ENCODE data around the gene ROBO1. TPM values are rescaled to one million over a fixed set of nuclear protein-coding genes. Genes with fewer than 3 reads are reported as not detected.

ROBO1 gene
- total and polyA plus RNA-seq, 12 donors = 6.4 to 144 (median 43.9) TPM

- Histone ChIP-seq H3K27ac (no peak overlapping the region), H3K4me3 (no peak overlapping the region), H3K9me3 (replicated peaks in 1 of 3) (no peaks in the 10 kb centered on the region), H3K27me3 (no peaks in the 10 kb centered on the region), H3K4me1 (replicated peaks in 1 of 2) (no peaks in the 10 kb centered on the region), H3K36me3 (replicated peaks in 1 of 2) (no peaks in the 10 kb centered on the region)
- intact Hi-C loops (cut with DNase I) = no loop called here
- WGBS, 4 donors = 70 to 89% (median 81%) methylated on average over 1 of the region's 1 CpG
- DNase-seq = no peak
- no peak for TF ChIP-seq POLR2A (IDR thresholded peaks at IDR 0.05)
- TF ChIP-seq, protein P1, sequence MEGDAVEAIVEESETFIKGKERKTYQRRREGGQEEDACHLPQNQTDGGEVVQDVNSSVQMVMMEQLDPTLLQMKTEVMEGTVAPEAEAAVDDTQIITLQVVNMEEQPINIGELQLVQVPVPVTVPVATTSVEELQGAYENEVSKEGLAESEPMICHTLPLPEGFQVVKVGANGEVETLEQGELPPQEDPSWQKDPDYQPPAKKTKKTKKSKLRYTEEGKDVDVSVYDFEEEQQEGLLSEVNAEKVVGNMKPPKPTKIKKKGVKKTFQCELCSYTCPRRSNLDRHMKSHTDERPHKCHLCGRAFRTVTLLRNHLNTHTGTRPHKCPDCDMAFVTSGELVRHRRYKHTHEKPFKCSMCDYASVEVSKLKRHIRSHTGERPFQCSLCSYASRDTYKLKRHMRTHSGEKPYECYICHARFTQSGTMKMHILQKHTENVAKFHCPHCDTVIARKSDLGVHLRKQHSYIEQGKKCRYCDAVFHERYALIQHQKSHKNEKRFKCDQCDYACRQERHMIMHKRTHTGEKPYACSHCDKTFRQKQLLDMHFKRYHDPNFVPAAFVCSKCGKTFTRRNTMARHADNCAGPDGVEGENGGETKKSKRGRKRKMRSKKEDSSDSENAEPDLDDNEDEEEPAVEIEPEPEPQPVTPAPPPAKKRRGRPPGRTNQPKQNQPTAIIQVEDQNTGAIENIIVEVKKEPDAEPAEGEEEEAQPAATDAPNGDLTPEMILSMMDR (IDR thresholded peaks at IDR 0.05) = no peak
These were observed 212.1 kb downstream of the ROBO1 start for GRCh38 chr3:79555655-79556054.

GRCh38 chr3:79551997-79552396 lies 215.8 kb downstream of the ROBO1 start:
- no peak overlapping the region for H3K27ac ChIP-seq
- no peak overlapping the region for H3K4me3 ChIP-seq
- H3K27me3 ChIP-seq = no peaks in the 10 kb centered on the region
- no peak for DNase-seq
- H3K9me3 ChIP-seq (replicated peaks in 1 of 3) = no peaks in the 10 kb centered on the region
- 40 to 47% (median 43%) methylated on average over 4 of the region's 4 CpGs for WGBS, 4 donors
- H3K36me3 ChIP-seq (replicated peaks in 1 of 2) = no peaks in the 10 kb centered on the region
- no peak for TF ChIP-seq POLR2A (IDR thresholded peaks at IDR 0.05)
- TF ChIP-seq, protein P1 (IDR thresholded peaks at IDR 0.05) = no peak
- intact Hi-C loops (cut with DNase I) = no loop called here
- no peaks in the 10 kb centered on the region for H3K4me1 ChIP-seq (replicated peaks in 1 of 2)

GRCh38 chr3:79551321-79551892 lies 216.4 kb downstream of the ROBO1 start:
- no peaks in the 10 kb centered on the region for H3K4me1 ChIP-seq (replicated peaks in 1 of 2)
- WGBS, 4 donors = 33 to 65% (median 46%) methylated on average over 2 of the region's 2 CpGs
- intact Hi-C loops (cut with DNase I) = no loop called here

GRCh38 chr3:79543218-79543982 lies 224.4 kb downstream of the ROBO1 start:
- no peak for TF ChIP-seq POLR2A (IDR thresholded peaks at IDR 0.05)
- TF ChIP-seq, protein P1 (IDR thresholded peaks at IDR 0.05) = no peak

More at GRCh38 chr3:79551321-79551892, 216.4 kb downstream of the ROBO1 start:
- no peak for DNase-seq
- H3K4me3 ChIP-seq = no peak overlapping the region
- no peaks in the 10 kb centered on the region for H3K9me3 ChIP-seq (replicated peaks in 1 of 3)
- no peaks in the 10 kb centered on the region for H3K36me3 ChIP-seq (replicated peaks in 1 of 2)
- TF ChIP-seq POLR2A (IDR thresholded peaks at IDR 0.05) = no peak
- TF ChIP-seq, protein P1 (IDR thresholded peaks at IDR 0.05) = no peak
- no peak overlapping the region for H3K27ac ChIP-seq
- H3K27me3 ChIP-seq = no peaks in the 10 kb centered on the region

More at GRCh38 chr3:79543218-79543982, 224.4 kb downstream of the ROBO1 start:
- Histone ChIP-seq H3K27me3 (no peaks in the 10 kb centered on the region), H3K4me3 (no peak overlapping the region), H3K36me3 (replicated peaks in 1 of 2) (no peaks in the 10 kb centered on the region), H3K9me3 (replicated peaks in 1 of 3) (no peaks in the 10 kb centered on the region), H3K4me1 (replicated peaks in 1 of 2) (no peaks in the 10 kb centered on the region), H3K27ac (no peak overlapping the region)
- intact Hi-C loops (cut with DNase I) = no loop called here
- WGBS, 4 donors = 60 to 68% (median 65%) methylated on average over 5 of the region's 5 CpGs
- no peak for DNase-seq
